ENCODE measurements around the gene SURF4. TPM values are rescaled to one million over a fixed set of nuclear protein-coding genes. Genes with fewer than 3 reads are reported as not detected.
A peak's percentile ranks its signal among the peaks of the same experiment; 100 is the strongest.
"Not testable (repeated sequence)": the region's sequence is repeated elsewhere in the genome, so short reads cannot be mapped to it uniquely, and the experiment has no call there.

Gene SURF4
- polyA plus RNA-seq, 2 donors = 39.7 to 64.7 TPM

- Histone ChIP-seq H3K36me3 (ENCODE audit: control insufficient read depth in 2 of 2, insufficient read depth in 2 of 2, low read length in 1 of 2) (peaks cover 14 to 60% of the 10 kb centered on the region in 2 donors), H3K27me3 (ENCODE audit: control insufficient read depth in 1 of 2, insufficient read depth in 2 of 2, low read length in 2 of 2) (no peaks in the 10 kb centered on the region), H3K9me3 (ENCODE audit: control insufficient read depth in 2 of 2, insufficient read depth in 1 of 2, low read depth in 1 of 2, low read length in 1 of 2) (no peaks in the 10 kb centered on the region), H3K4me3 (ENCODE audit: low read depth in 1 of 2, low read length in 2 of 2) (no peak overlapping the region), H3K27ac (ENCODE audit: low read depth in 2 of 2, low read length in 1 of 2) (no peak overlapping the region), H3K4me1 (ENCODE audit: control insufficient read depth in 2 of 2, insufficient read depth in 2 of 2, low read length in 1 of 2) (peaks cover 0 to 12% of the 10 kb centered on the region in 2 donors)
- WGBS, 2 donors = 68 to 82% methylated on average over 11 of the region's 11 CpGs
Observed at GRCh38 chr9:133342570-133342969, 33.3 kb downstream of the SURF4 start.

DNA sequence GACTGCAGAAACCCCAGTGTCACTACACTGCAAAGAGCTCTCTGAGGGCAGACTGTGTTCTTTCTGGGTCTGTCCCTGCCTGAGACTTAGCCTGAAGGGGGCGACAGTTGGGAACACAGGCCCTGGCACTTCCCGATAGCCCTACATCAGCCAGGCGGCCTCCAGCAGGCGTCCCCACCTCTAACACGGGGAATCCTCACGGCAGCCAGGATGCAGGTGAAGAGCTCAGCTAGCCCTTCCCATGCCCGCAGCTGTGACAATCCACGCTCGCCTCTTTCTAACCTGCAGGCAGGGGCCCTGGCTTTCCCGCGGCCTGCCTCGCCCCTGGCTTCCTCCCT is 33.8 kb downstream of the SURF4 start:
- 76 to 79% methylated on average over 12 of the region's 12 CpGs for WGBS, 2 donors
- H3K4me1 ChIP-seq (ENCODE audit: control insufficient read depth in 2 of 2, insufficient read depth in 2 of 2, low read length in 1 of 2) = peaks cover 0 to 11% of the 10 kb centered on the region in 2 donors
- no peaks in the 10 kb centered on the region for H3K27me3 ChIP-seq (ENCODE audit: control insufficient read depth in 1 of 2, insufficient read depth in 2 of 2, low read length in 2 of 2)
- peaks cover 14 to 60% of the 10 kb centered on the region in 2 donors for H3K36me3 ChIP-seq (ENCODE audit: control insufficient read depth in 2 of 2, insufficient read depth in 2 of 2, low read length in 1 of 2)
- H3K4me3 ChIP-seq (ENCODE audit: low read depth in 1 of 2, low read length in 2 of 2) = no peak overlapping the region
- no peaks in the 10 kb centered on the region for H3K9me3 ChIP-seq (ENCODE audit: control insufficient read depth in 2 of 2, insufficient read depth in 1 of 2, low read depth in 1 of 2, low read length in 1 of 2)
- H3K27ac ChIP-seq (ENCODE audit: low read depth in 2 of 2, low read length in 1 of 2) = no peak overlapping the region

DNA sequence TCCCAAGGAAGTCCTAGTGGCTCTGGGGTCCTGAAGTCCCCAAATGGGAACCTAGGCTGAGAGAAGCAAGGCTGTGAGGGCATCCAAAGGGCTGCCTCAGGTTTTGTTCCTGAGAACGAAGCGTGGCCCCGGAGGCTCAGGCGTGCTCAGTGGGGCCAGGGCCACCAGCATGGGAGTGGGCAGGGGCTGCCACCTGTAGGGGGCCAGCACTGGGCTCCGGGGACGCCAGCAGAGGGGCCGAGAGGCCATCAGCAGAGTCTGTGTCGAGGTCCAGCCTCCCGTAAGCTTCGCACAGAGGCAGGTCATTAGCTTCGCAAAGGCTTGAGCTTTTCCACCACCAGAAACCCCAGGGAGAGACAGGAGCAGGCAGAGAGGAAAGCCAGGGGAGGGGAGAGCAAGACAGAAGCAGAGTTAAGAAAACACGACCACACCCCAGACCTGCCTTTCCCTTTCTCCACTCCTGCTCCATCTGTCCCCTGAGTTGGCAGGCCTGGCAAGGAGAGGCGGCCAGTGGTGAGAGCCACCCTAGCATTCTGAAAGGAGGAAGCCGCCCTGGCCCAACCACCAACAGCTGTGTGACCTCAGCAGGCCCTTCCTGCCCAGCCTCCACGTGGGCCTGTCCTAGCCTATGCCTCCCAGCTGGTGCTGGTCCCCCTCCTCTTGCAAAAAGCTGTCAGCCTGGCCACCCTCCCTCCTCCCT is 34.3 kb downstream of the SURF4 start:
- Histone ChIP-seq H3K27ac (ENCODE audit: low read depth in 2 of 2, low read length in 1 of 2) (no peak overlapping the region), H3K4me3 (ENCODE audit: low read depth in 1 of 2, low read length in 2 of 2) (no peak overlapping the region), H3K9me3 (ENCODE audit: control insufficient read depth in 2 of 2, insufficient read depth in 1 of 2, low read depth in 1 of 2, low read length in 1 of 2) (no peaks in the 10 kb centered on the region), H3K27me3 (ENCODE audit: control insufficient read depth in 1 of 2, insufficient read depth in 2 of 2, low read length in 2 of 2) (no peaks in the 10 kb centered on the region), H3K4me1 (ENCODE audit: control insufficient read depth in 2 of 2, insufficient read depth in 2 of 2, low read length in 1 of 2) (peaks cover 0 to 7% of the 10 kb centered on the region in 2 donors), H3K36me3 (ENCODE audit: control insufficient read depth in 2 of 2, insufficient read depth in 2 of 2, low read length in 1 of 2) (peaks cover 14 to 60% of the 10 kb centered on the region in 2 donors)
- WGBS, 2 donors = 84% methylated on average over 15 of the region's 15 CpGs

- H3K27ac ChIP-seq (ENCODE audit: low read depth in 2 of 2, low read length in 1 of 2) = no peak overlapping the region
- H3K4me3 ChIP-seq (ENCODE audit: low read depth in 1 of 2, low read length in 2 of 2) = no peak overlapping the region
- H3K4me1 ChIP-seq (ENCODE audit: control insufficient read depth in 2 of 2, insufficient read depth in 2 of 2, low read length in 1 of 2) = peaks cover 0 to 7% of the 10 kb centered on the region in 2 donors
- H3K36me3 ChIP-seq (ENCODE audit: control insufficient read depth in 2 of 2, insufficient read depth in 2 of 2, low read length in 1 of 2) = peaks cover 14 to 58% of the 10 kb centered on the region in 2 donors
- H3K9me3 ChIP-seq (ENCODE audit: control insufficient read depth in 2 of 2, insufficient read depth in 1 of 2, low read depth in 1 of 2, low read length in 1 of 2) = no peaks in the 10 kb centered on the region
- WGBS, 2 donors = 83 to 86% methylated on average over 13 of the region's 13 CpGs
- H3K27me3 ChIP-seq (ENCODE audit: control insufficient read depth in 1 of 2, insufficient read depth in 2 of 2, low read length in 2 of 2) = no peaks in the 10 kb centered on the region
Observed at GRCh38 chr9:133340916-133341315, 34.9 kb downstream of the SURF4 start.

DNA sequence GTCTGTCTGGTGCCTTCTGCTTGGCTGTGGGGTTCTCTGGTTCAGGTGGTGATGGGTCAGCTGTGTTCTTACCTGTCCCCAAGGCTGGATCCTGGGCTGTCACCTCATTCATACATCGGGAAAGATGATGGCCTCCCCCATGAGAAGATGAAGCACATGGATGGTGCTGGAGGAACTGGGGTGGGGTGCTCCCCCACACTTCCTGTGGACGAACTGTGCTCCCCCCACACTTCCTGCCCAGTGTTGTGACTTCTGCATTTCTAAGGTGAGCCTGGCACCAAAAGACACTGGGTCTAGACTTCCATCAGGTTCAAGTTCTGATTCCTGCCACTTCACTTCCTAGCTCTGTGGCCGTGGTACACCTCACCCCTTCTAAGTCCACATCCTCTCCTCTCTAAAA is 35.6 kb downstream of the SURF4 start:
- Histone ChIP-seq H3K36me3 (ENCODE audit: control insufficient read depth in 2 of 2, insufficient read depth in 2 of 2, low read length in 1 of 2) (peaks cover 14 to 52% of the 10 kb centered on the region in 2 donors), H3K27me3 (ENCODE audit: control insufficient read depth in 1 of 2, insufficient read depth in 2 of 2, low read length in 2 of 2) (no peaks in the 10 kb centered on the region), H3K27ac (ENCODE audit: low read depth in 2 of 2, low read length in 1 of 2) (peak overlapping the region in 1 of 2 donors; percentile 1), H3K4me3 (ENCODE audit: low read depth in 1 of 2, low read length in 2 of 2) (no peak overlapping the region), H3K4me1 (ENCODE audit: control insufficient read depth in 2 of 2, insufficient read depth in 2 of 2, low read length in 1 of 2) (peaks cover 0 to 5% of the 10 kb centered on the region in 2 donors), H3K9me3 (ENCODE audit: control insufficient read depth in 2 of 2, insufficient read depth in 1 of 2, low read depth in 1 of 2, low read length in 1 of 2) (no peaks in the 10 kb centered on the region)
- WGBS, 2 donors = 72 to 79% methylated on average over 3 of the region's 3 CpGs

DNA sequence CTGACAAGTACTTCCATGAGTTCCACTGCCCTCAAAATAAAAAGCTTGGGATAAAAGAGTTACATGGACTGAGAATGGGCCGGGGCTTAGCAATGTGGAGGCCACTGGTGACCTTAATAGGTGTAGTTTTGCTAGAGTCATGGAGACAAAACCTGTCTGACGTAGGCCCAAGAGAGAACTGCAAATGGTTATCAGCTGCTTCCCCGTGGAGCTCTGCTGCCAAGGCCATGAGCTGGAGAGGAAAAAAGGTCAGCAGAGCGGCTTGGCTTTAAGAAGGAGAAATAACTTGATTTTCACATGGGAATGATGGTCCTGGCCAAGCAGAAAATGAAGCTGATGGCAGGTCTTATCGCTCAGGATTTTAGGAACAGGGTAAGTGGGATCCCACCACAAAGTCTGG is 36.2 kb downstream of the SURF4 start:
- Histone ChIP-seq H3K4me1 (ENCODE audit: control insufficient read depth in 2 of 2, insufficient read depth in 2 of 2, low read length in 1 of 2) (peaks cover 0 to 4% of the 10 kb centered on the region in 2 donors), H3K36me3 (ENCODE audit: control insufficient read depth in 2 of 2, insufficient read depth in 2 of 2, low read length in 1 of 2) (peaks cover 9 to 46% of the 10 kb centered on the region in 2 donors), H3K9me3 (ENCODE audit: control insufficient read depth in 2 of 2, insufficient read depth in 1 of 2, low read depth in 1 of 2, low read length in 1 of 2) (no peaks in the 10 kb centered on the region), H3K4me3 (ENCODE audit: low read depth in 1 of 2, low read length in 2 of 2) (no peak overlapping the region), H3K27ac (ENCODE audit: low read depth in 2 of 2, low read length in 1 of 2) (no peak overlapping the region), H3K27me3 (ENCODE audit: control insufficient read depth in 1 of 2, insufficient read depth in 2 of 2, low read length in 2 of 2) (no peaks in the 10 kb centered on the region)
- WGBS, 2 donors = 76 to 86% methylated on average over 5 of the region's 5 CpGs

DNA sequence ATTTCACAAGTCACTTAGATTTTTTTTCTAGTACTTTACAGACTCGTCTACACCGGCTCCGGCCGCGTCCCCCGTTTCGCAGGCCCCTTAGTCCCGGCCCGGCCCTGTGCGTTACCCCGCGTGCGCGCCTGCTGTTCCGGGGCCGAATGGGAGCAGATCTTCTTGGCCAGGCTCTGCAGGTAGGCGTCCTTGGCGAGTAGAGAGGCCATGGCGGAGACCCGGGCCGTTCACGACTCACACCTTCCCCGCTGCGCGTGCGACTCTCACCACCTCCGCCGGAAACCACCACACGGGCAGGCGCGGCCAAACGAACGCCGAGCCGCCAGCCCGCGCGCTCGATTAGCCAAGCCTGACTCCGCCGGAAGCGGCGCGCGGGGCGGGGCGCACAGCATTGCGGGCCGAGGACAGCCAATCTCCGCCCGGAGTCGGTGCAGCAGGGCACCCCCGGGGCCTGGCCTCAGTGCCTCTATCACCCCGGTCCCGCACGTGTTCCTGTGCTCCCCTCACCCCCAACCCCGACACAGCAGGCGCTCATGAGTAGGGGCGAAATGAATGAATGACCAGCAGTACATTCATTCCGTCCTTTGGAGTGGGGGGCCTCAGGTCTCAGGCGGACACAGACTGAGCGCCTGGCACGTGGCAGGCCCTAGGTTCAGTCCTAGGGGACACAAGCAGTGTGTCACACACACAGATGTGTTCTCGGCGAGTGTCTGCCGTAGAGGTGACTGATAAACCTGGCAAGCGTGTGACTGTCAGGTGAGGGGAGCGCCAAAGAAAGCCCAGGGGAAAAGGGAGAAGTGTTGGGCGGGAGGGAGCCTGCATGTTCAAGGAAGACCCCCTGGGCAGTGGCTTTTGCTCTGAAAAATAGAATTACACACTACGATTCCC is 39.7 kb downstream of the SURF4 start, which contains the start of gene SURF6:
Gene SURF6, minus strand, starts transcription at position 265 of the 888 bp plus-strand sequence. Its CDS starts 56 bp downstream, at position 209.
- peaks cover 30 to 42% of the 10 kb centered on the region in 2 donors for H3K36me3 ChIP-seq (ENCODE audit: control insufficient read depth in 2 of 2, insufficient read depth in 2 of 2, low read length in 1 of 2)
- 5% methylated on average over 64 to 70 of the region's 70 CpGs for WGBS, 2 donors

GRCh38 chr9:133334888-133335287 is 41.0 kb downstream of the SURF4 start:
- H3K27ac ChIP-seq (ENCODE audit: low read depth in 2 of 2, low read length in 1 of 2); H3K9me3 ChIP-seq (ENCODE audit: control insufficient read depth in 2 of 2, insufficient read depth in 1 of 2, low read depth in 1 of 2, low read length in 1 of 2); H3K27me3 ChIP-seq (ENCODE audit: control insufficient read depth in 1 of 2, insufficient read depth in 2 of 2, low read length in 2 of 2): not testable (repeated sequence)
- H3K4me3 ChIP-seq (ENCODE audit: low read depth in 1 of 2, low read length in 2 of 2) = peak overlapping the region in 1 of 2 donors; percentile 84
- H3K4me1 ChIP-seq (ENCODE audit: control insufficient read depth in 2 of 2, insufficient read depth in 2 of 2, low read length in 1 of 2) = peaks cover 3 to 11% of the 10 kb centered on the region in 2 donors
- WGBS, 2 donors = 72 to 74% methylated on average over 11 of the region's 11 CpGs
- peaks cover 26 to 32% of the 10 kb centered on the region in 2 donors for H3K36me3 ChIP-seq (ENCODE audit: control insufficient read depth in 2 of 2, insufficient read depth in 2 of 2, low read length in 1 of 2)

More for the DNA sequence above, 39.7 kb downstream of the SURF4 start, which contains the start of gene SURF6:
- Histone ChIP-seq H3K9me3 (ENCODE audit: control insufficient read depth in 2 of 2, insufficient read depth in 1 of 2, low read depth in 1 of 2, low read length in 1 of 2) (no peaks in the 10 kb centered on the region), H3K4me1 (ENCODE audit: control insufficient read depth in 2 of 2, insufficient read depth in 2 of 2, low read length in 1 of 2) (peaks cover 3 to 11% of the 10 kb centered on the region in 2 donors), H3K4me3 (ENCODE audit: low read depth in 1 of 2, low read length in 2 of 2) (peak within 1 kb of the TSS; percentile 84), H3K27ac (ENCODE audit: low read depth in 2 of 2, low read length in 1 of 2) (peak within 1 kb of the TSS; percentile 64 to 87), H3K27me3 (ENCODE audit: control insufficient read depth in 1 of 2, insufficient read depth in 2 of 2, low read length in 2 of 2) (no peaks in the 10 kb centered on the region)

GRCh38 chr9:133334161-133334560 is 41.7 kb downstream of the SURF4 start:
- Histone ChIP-seq H3K36me3 (ENCODE audit: control insufficient read depth in 2 of 2, insufficient read depth in 2 of 2, low read length in 1 of 2) (peaks cover 26 to 32% of the 10 kb centered on the region in 2 donors), H3K4me3 (ENCODE audit: low read depth in 1 of 2, low read length in 2 of 2) (no peak overlapping the region), H3K27ac (ENCODE audit: low read depth in 2 of 2, low read length in 1 of 2) (no peak overlapping the region), H3K4me1 (ENCODE audit: control insufficient read depth in 2 of 2, insufficient read depth in 2 of 2, low read length in 1 of 2) (peaks cover 3 to 11% of the 10 kb centered on the region in 2 donors), H3K27me3 (ENCODE audit: control insufficient read depth in 1 of 2, insufficient read depth in 2 of 2, low read length in 2 of 2) (no peaks in the 10 kb centered on the region), H3K9me3 (ENCODE audit: control insufficient read depth in 2 of 2, insufficient read depth in 1 of 2, low read depth in 1 of 2, low read length in 1 of 2) (no peaks in the 10 kb centered on the region)
- WGBS, 2 donors = 63 to 70% methylated on average over 6 of the region's 6 CpGs

All from esophagus (tissue), 2 donors.